H9 (cell line): ENCODE measurements around the gene LTB4R2. TPM values are rescaled to one million over a fixed set of nuclear protein-coding genes. Genes with fewer than 3 reads are reported as not detected.

ENCODE experiments used
- DNase-seq: peaks from one replicate; pipeline ENCODE4 v3.0.0-alpha.2; 2017
- H2AFZ ChIP-seq: one replicate; pipeline ENCODE4 v1.6.1; 2013; ENCODE audit warnings: mild to moderate bottlenecking, low read length, control low read depth, moderate library complexity
- H2AK5ac ChIP-seq: 2 replicates; pipeline ENCODE4 v1.6.1; 2013; ENCODE audit warnings: low read length, control low read depth, mixed read lengths; ENCODE audit not compliant: insufficient read length
- H2BK120ac ChIP-seq: one replicate; pipeline ENCODE4 v1.6.1; 2013; ENCODE audit warnings: low read depth, mild to moderate bottlenecking, low read length, control low read depth, inconsistent platforms; ENCODE audit not compliant: poor library complexity, severe bottlenecking
- H2BK12ac ChIP-seq: 2 replicates; pipeline ENCODE4 v1.6.1; 2013; ENCODE audit warnings: low read length, control low read depth, mixed read lengths, low read depth; ENCODE audit not compliant: insufficient read length
- H2BK15ac ChIP-seq: 2 replicates; pipeline ENCODE4 v1.6.1; 2013; ENCODE audit warnings: low read depth, low read length, control low read depth
- H2BK20ac ChIP-seq: one replicate; pipeline ENCODE4 v1.6.1; 2013; ENCODE audit warnings: low read depth, mild to moderate bottlenecking, low read length, control low read depth, inconsistent platforms; ENCODE audit not compliant: poor library complexity, severe bottlenecking
- H2BK5ac ChIP-seq: 2 replicates; pipeline ENCODE4 v1.6.1; 2013; ENCODE audit warnings: low read length, control low read depth, mixed read lengths; ENCODE audit not compliant: insufficient read length
- H3K14ac ChIP-seq: 2 replicates; pipeline ENCODE4 v1.6.1; 2013; ENCODE audit warnings: low read length, control low read depth; ENCODE audit not compliant: insufficient read depth
- H3K18ac ChIP-seq: 2 replicates; pipeline ENCODE4 v1.6.1; 2013; ENCODE audit warnings: low read depth, mild to moderate bottlenecking, mixed read lengths, low read length, control low read depth; ENCODE audit not compliant: insufficient read length
- H3K23ac ChIP-seq: 2 replicates; pipeline ENCODE4 v1.6.1; 2013; ENCODE audit warnings: low read length, control low read depth, mixed read lengths, low read depth; ENCODE audit not compliant: insufficient read length
- H3K23me2 ChIP-seq: 2 replicates; pipeline ENCODE4 v1.6.1; 2013; ENCODE audit warnings: low read depth, mild to moderate bottlenecking, mixed read lengths, low read length, control low read depth; ENCODE audit not compliant: insufficient read length, poor library complexity, severe bottlenecking
- H3K27ac ChIP-seq: 2 replicates; pipeline ENCODE4 v1.5.1; 2013; ENCODE audit warnings: low read length, control low read depth, mixed read lengths, low read depth; ENCODE audit not compliant: insufficient read length
- H3K27me3 ChIP-seq: 2 replicates; pipeline ENCODE4 v1.6.1; 2013; ENCODE audit warnings: low read length, control low read depth, inconsistent platforms; ENCODE audit not compliant: insufficient read depth
- H3K4ac ChIP-seq: 2 replicates; pipeline ENCODE4 v1.6.1; 2013; ENCODE audit warnings: low read depth, mild to moderate bottlenecking, control low read depth, inconsistent platforms, low read length, moderate library complexity
- H3K4me1 ChIP-seq: 2 replicates; pipeline ENCODE4 v1.6.1; 2013; ENCODE audit warnings: low read length, control low read depth, inconsistent platforms; ENCODE audit not compliant: insufficient read depth
- H3K4me2 ChIP-seq: 2 replicates; pipeline ENCODE4 v1.6.1; 2013; ENCODE audit warnings: low read length, control low read depth, mixed read lengths; ENCODE audit not compliant: insufficient read length, insufficient read depth
- H3K56ac ChIP-seq: 2 replicates; pipeline ENCODE4 v1.6.1; 2013; ENCODE audit warnings: low read depth, mild to moderate bottlenecking, mixed read lengths, low read length, control low read depth; ENCODE audit not compliant: insufficient read length
- H3K79me1 ChIP-seq: 2 replicates; pipeline ENCODE4 v1.6.1; 2013; ENCODE audit warnings: low read depth, mild to moderate bottlenecking, moderate library complexity, low read length, control low read depth, inconsistent platforms; ENCODE audit not compliant: insufficient read depth, poor library complexity, severe bottlenecking
- H3K79me2 ChIP-seq: 2 replicates; pipeline ENCODE4 v1.6.1; 2013; ENCODE audit warnings: low read length, control low read depth, inconsistent platforms; ENCODE audit not compliant: insufficient read depth
- H3K9ac ChIP-seq: 2 replicates; pipeline ENCODE4 v1.6.1; 2013; ENCODE audit warnings: low read length, control low read depth, mixed read lengths; ENCODE audit not compliant: insufficient read length; ENCODE audit errors: extremely low read depth
- H3K9me3 ChIP-seq: one replicate; pipeline ENCODE4 v1.6.1; 2013; ENCODE audit warnings: low read depth, low read length, inconsistent platforms; ENCODE audit not compliant: control insufficient read depth
- H3T11ph ChIP-seq: one replicate; pipeline ENCODE4 v1.6.1; 2013; ENCODE audit warnings: mild to moderate bottlenecking, low read length, control low read depth, inconsistent platforms
- H4K20me1 ChIP-seq: one replicate; pipeline ENCODE4 v1.6.1; 2013; ENCODE audit not compliant: control insufficient read depth, insufficient read length, insufficient read depth
- H4K5ac ChIP-seq: 2 replicates; pipeline ENCODE4 v1.6.1; 2013; ENCODE audit warnings: low read depth, mild to moderate bottlenecking, mixed read lengths, low read length, control low read depth; ENCODE audit not compliant: insufficient read length
- H4K8ac ChIP-seq: replicated peaks from 2 replicates; pipeline ENCODE4 v1.6.1; 2013; ENCODE audit warnings: low read length, control low read depth, mixed read lengths, low read depth; ENCODE audit not compliant: insufficient read length
- H4K91ac ChIP-seq: 2 replicates; pipeline ENCODE4 v1.6.1; 2013; ENCODE audit warnings: low read depth, mild to moderate bottlenecking, moderate library complexity, mixed read lengths, low read length, control low read depth; ENCODE audit not compliant: insufficient read length
- H3K27ac Mint-ChIP-seq, 3 experiments: 2 replicates in 2 of 3; 3 replicates in 1 of 3; pipeline ENCODE4 v1.8.0; 2020 to 2021; ENCODE audit warnings: mixed read lengths in 3 of 3, mild to moderate bottlenecking in 1 of 3, moderate library complexity in 1 of 3
- H3K27me3 Mint-ChIP-seq: 2 replicates; pipeline ENCODE4 v1.8.0; 2021; ENCODE audit warnings: low read depth, mild to moderate bottlenecking, moderate library complexity, mixed read lengths
- H3K36me3 Mint-ChIP-seq, 3 experiments: 2 replicates in 2 of 3; 3 replicates in 1 of 3; pipeline ENCODE4 v1.8.0; 2020 to 2021; ENCODE audit warnings: low read depth in 3 of 3, mixed read lengths in 3 of 3; ENCODE audit not compliant: insufficient read depth in 1 of 3
- H3K4me1 Mint-ChIP-seq, 2 experiments: 2 replicates each; pipeline ENCODE4 v1.8.0; 2020; ENCODE audit warnings: mixed read lengths in 2 of 2
- H3K4me3 Mint-ChIP-seq, 2 experiments: 2 replicates in 1 of 2; 3 replicates in 1 of 2; pipeline ENCODE4 v1.8.0; 2020 to 2021; ENCODE audit warnings: mild to moderate bottlenecking in 2 of 2, mixed read lengths in 2 of 2, moderate library complexity in 1 of 2
- H3K9me3 Mint-ChIP-seq, 2 experiments: 2 replicates in 1 of 2; 3 replicates in 1 of 2; pipeline ENCODE4 v1.8.0; 2020; ENCODE audit warnings: mild to moderate bottlenecking in 2 of 2, mixed read lengths in 2 of 2, moderate library complexity in 1 of 2
- CTCF ChIP-seq: fragments of 200-600 bp; sonication (generic); conservative IDR thresholded peaks from 3 replicates; pipeline ENCODE4 v1.8.0; 2021; ENCODE audit warnings: antibody characterized with exemption, mild to moderate bottlenecking
- WGBS: extraction: QIAGEN DNeasy Blood & Tissue Kit; methylation state at CpG from one replicate; pipeline ENCODE4 v1.1.7; 2013; ENCODE audit warnings: missing lambda C conversion rate, low lambda C conversion rate, mixed read lengths; ENCODE audit not compliant: insufficient read length; ENCODE audit errors: extremely low coverage; 5-methylcytosine and 5-hydroxymethylcytosine counted together
- total RNA-seq: library from RNA; stranded (reverse); gene quantifications from 2 replicates; pipeline ENCODE4 v1.2.1, GENCODE V29; 2021

LTB4R2 gene
- total RNA-seq, 1 experiment from 2014 or later: 13.4 TPM

- H2BK5ac ChIP-seq: no peak overlapping the region
- no peaks in the 10 kb centered on the region for H3K79me2 ChIP-seq
- no peak overlapping the region for H3K4ac ChIP-seq
- Mint-ChIP-seq H3K27ac (no peak overlapping the region; a peak in 1 of 7 replicates), H3K4me1 (no peaks in the 10 kb centered on the region), H3K36me3 (peaks cover 0 to 4% (median 0%) of the 10 kb centered on the region in 3 experiments; a peak in 1 of 7 replicates), H3K4me3 (no peak overlapping the region), H3K27me3 (peaks cover 52% of the 10 kb centered on the region), H3K9me3 (no peaks in the 10 kb centered on the region)
- H3K4me1 ChIP-seq: no peaks in the 10 kb centered on the region
- no peak overlapping the region for H3K27ac ChIP-seq
- H3K4me2 ChIP-seq: no peak overlapping the region
- no peak overlapping the region for H2BK120ac ChIP-seq
- no peak overlapping the region for H2AFZ ChIP-seq
- peaks cover 2% of the 10 kb centered on the region; the same call in 1 of the 2 replicates for H3K27me3 ChIP-seq
- no peak overlapping the region for H4K5ac ChIP-seq
- H3T11ph ChIP-seq: no peak overlapping the region
- no peaks in the 10 kb centered on the region for H4K20me1 ChIP-seq
- H3K9ac ChIP-seq: no peak overlapping the region
- DNase-seq: no peak
- no peak overlapping the region for H3K56ac ChIP-seq
- no peak overlapping the region for H3K18ac ChIP-seq
- H4K91ac ChIP-seq: no peak overlapping the region
- no peak overlapping the region for H2BK12ac ChIP-seq
- no peaks in the 10 kb centered on the region for H3K9me3 ChIP-seq
- no peak for TF ChIP-seq CTCF
- no peak overlapping the region for H2AK5ac ChIP-seq
- no peak overlapping the region for H2BK15ac ChIP-seq
- no peak overlapping the region for H3K23ac ChIP-seq
- no peaks in the 10 kb centered on the region for H3K79me1 ChIP-seq
- no peak overlapping the region for H4K8ac ChIP-seq
- no peak overlapping the region for H2BK20ac ChIP-seq
- no peaks in the 10 kb centered on the region for H3K23me2 ChIP-seq
- no peak overlapping the region for H3K14ac ChIP-seq
- WGBS: no CpG with 5 or more reads among the region's 3 CpGs
These were observed 7.4 kb downstream of the LTB4R2 start for GRCh38 chr14:24317141-24317928.
